Femur (tissue), 1 donor: ENCODE measurements around the gene PRSS56.
"Not testable (repeated sequence)": the region's sequence is repeated elsewhere in the genome, so short reads cannot be mapped to it uniquely, and the experiment has no call there.

ENCODE experiments used
- DNase-seq: peaks from one replicate; pipeline ENCODE4 v3.0.0-alpha.2; 2017

PRSS56 gene

GRCh38 chr2:232542715-232543467, 22.7 kb downstream of the PRSS56 start:
- no peak for DNase-seq

DNA sequence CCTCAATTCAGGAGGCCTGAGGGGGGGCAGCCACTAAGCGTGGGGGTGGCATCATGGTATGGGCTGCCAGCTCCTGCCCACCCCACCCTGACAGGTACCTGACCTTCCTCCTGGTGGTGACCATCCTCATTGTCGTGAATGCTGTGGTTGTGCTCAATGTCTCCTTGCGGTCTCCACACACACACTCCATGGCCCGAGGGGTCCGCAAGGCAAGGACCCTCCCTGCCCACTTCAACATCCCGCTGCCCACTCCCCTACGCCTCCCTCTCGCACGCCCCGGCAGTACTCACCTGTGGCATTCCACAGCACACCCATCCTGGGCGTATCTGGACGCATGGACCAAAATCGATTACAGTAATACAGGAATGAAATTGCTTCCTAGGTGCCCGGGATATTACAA, 23.3 kb downstream of the PRSS56 start:
- DNase-seq, result no peak

DNA sequence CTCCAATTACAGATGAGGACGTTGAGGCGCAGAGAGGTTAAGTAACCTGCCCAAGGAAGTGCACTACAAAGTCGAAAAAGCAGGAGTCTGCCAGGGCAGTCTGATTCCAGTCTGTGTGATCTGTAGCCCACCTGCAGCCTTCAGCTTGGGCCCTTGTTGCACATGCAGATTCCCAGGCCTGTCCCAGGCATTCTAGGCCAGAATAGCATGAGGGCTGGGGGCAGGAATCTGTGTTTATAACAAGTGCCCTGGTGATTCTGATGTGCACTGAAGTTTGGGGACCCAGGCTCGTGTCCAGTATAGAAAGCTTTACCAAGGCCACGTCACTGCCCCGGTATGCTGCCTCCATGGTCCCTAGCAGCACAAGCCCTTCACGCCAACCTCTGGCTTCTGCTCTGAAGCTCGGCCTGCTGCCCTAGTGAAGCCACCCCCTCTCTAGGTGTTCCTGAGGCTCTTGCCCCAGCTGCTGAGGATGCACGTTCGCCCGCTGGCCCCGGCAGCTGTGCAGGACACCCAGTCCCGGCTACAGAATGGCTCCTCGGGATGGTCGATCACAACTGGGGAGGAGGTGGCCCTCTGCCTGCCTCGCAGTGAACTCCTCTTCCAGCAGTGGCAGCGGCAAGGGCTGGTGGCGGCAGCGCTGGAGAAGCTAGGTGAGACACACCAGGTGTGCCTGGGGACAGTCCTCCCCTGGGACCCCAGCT, 23.9 kb downstream of the PRSS56 start:
- no peak for DNase-seq

- no peak for DNase-seq
These were observed 24.5 kb downstream of the PRSS56 start for GRCh38 chr2:232544674-232545073.

DNA sequence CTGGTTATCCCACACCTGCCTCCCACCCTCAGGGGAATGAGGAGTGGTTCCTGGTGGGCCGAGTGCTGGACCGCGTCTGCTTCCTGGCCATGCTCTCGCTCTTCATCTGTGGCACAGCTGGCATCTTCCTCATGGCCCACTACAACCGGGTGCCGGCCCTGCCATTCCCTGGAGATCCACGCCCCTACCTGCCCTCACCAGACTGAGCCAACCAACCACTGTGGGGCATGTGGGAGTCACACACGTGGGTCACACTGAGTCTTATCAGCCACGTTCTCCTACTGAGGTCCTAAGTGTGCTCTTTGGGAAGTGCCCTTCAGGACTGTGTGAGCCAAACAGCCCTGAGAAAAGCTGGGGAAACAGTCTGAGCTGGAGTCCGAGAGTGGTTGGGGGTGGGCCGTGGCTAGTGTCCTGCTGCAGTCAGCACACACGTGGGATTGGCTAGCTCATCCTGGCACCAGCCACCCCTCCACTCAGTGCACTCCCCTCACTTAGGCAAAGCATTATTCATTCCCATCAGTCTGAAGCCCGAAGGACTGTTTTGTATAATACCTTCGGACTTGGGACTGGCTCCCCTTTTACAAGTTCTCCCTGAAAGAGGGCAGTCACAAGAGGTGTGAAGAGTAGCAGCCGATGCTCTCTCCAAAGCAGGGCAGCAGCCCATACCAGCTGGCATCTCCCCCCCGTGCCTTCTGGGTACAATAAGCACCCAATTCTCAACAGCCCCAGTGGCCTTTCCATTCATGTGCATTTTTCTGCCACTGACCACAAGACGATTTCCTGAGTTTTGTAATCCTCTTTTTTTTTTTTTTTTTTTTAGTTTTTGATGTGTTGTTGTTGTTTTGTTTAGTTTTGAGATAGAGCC, 25.6 kb downstream of the PRSS56 start:
- DNase-seq, result no peak

DNA sequence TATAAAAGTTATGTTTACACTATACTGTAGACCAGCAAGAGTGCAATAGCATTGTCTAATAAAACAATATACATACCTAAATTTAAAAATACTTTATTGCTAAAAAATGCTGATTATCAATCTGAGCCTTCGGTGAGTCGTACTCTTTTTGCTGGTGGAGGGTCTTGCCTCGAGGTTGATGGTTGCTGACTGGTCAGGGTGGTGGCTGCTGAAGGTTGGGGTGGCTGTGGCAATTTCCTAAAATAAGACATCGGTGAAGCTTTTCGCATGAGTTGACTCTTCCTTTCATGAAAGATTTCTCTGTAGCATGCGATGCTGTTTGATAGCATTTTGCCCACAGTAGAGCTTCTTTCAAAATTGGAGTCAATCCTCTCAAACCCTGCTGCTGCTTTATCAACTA, 27.8 kb downstream of the PRSS56 start:
- no peak for DNase-seq

DNA sequence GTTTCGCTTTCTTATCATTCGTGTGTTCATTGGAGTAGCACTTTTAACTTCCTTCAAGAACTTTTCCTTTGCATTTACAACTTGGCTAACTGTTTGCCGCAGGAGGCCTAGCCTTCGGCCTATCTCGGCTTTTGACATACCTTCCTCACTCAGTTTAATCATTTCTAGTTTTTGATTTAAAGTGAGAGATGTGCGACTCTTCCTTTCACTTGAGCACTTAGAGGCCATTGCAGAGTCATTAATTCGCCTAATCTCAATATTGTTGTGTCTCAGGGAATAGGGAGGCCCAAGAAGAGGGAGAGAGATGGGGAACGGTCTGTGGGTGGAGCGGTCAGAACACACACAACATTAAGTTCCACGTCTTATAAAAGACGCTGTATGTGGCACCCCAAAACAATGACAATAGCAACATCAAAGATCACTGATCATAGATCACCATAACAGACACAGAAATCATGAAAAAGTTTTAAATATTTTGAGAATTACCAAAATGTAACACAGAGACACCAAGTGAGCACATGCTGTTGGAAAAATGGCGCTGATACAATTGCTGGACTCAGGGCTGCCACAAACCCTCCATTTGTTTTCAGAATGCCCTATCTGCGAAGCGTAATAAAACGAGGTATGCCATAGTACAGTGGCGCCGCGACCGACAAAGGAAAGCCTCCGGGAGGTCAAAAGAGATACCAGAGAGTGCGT, 29.6 kb downstream of the PRSS56 start:
- DNase-seq, result no peak

GRCh38 chr2:232550354-232551249, 30.4 kb downstream of the PRSS56 start, which contains the start of the genes EIF4E2 and TIGD1:
Gene EIF4E2, plus strand, starts transcription at chr2:232550689. Its CDS starts 36 bp downstream, at chr2:232550725.
Gene TIGD1, minus strand, starts transcription at chr2:232550557. Its CDS starts 675 bp downstream, at chr2:232549882.
- peak; percentile 97 for DNase-seq

GRCh38 chr2:232551250-232551638, 31.1 kb downstream of the PRSS56 start:
- no peak for DNase-seq

DNA sequence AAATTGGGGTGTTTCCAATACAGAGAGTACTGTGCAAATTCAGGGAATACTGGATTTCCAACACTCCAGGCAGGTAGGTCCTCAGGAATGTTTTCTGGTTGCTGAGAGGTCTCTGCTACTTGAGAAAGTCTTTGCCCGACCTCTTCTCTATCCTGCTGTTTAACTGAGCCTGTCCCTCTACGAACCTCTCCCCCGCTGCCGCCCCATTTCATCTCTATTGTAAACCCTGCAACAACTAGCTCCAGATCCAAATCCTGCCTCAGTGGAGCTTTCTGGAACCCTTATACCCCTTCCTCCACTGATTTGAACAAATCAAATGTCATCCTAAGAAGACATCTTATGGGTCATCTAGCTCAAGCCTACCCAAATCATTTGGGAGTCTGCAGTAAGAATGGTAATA, 31.6 kb downstream of the PRSS56 start:
- no peak for DNase-seq

DNA sequence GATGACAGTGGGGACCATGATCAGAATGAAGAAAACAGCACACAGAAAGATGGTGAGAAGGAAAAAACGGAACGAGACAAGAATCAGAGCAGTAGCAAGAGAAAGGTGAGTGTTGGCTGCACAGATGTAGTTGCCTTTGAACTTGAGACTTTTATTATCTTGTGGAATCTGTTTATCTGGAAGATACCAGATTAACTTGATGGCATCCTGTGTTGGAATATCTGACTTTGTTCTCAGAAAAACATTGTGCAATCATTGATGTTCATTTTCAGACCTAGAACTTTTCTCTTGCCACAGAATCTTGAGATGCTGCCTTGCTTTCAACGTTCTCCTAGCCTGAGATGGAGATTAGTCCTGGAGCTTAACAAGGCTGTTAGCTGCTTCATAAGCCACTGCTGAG, 36.2 kb downstream of the PRSS56 start:
- DNase-seq, result no peak

- no peak for DNase-seq
These were observed 42.4 kb downstream of the PRSS56 start for GRCh38 chr2:232562515-232563151.

DNA sequence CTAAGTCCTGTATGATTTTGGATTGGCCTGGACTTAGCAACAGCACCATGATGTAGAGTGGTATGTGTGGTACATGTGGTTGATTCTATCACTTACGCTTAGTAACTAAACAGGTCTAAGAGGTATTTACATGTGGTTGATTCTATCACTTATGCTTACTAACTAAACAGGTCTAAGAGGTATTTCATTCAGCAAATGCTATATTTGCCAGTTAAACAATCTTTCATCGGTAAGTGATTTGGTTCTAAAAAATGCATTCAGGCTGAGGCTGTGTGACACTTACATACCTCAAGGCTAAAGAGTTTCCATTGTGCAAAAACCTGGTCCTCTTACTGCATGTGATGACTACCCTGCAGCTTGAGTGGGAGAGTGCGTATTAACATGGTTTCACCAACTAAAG, 43.4 kb downstream of the PRSS56 start:
- DNase-seq, result no peak

DNA sequence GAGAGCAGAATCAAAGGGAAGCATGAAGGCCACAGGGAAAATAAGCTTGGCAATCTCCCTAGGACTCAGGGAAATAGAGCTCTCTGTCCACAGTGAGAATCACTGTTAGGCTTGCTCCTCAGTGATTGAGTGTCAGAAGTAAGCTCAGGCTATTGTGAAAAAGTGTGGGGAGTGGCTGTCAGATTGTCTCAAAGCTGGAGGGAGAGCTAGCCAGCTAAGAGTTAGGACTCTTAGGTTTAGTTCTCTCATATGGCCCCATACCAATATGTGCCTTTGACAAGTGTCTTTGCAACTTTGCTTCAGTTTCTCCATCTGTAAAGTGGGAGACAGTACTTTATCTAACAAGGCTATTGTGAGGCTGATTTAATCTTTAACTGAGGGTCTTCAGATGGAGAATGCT, 47.5 kb downstream of the PRSS56 start:
- DNase-seq, result no peak

DNA sequence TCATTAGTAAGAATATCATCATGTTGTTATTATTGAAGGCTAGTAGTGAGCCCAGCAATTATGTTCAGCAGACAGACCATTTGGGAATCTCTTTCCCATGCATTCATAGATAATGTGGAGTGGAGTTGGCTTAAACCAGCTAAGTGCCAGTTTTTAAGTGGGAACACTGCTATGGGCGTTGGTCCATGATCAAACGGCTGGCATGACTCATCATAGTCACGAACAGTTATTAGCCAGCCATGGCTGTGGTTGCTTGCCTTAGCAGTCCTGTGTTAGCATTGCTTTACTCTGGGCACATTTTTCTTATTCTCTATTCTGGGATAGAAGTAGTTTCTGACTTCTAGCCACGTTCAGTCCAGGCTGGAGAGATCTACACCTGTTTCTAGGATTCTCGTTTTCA, 48.0 kb downstream of the PRSS56 start:
- no peak for DNase-seq

DNA sequence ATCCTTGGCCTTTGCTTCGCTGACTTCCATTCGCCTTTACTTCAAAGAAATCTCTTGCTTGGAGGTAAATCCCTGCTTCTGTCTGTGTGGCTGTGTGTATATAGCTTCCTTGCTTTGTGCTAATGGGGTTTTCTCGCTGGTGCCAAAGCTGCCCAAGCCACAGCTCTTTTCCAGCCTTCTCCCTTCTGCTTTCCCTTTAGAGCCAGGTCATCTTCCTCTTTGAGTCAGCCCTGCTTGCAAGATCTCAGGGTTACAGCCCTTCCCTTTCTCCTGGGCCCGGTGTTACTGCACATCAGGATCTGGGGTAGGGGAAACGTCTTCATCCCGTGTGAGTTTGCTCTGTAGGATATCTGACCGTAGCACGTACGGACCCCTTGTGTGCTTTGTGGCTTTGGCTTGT, 49.4 kb downstream of the PRSS56 start:
- no peak for DNase-seq

DNA sequence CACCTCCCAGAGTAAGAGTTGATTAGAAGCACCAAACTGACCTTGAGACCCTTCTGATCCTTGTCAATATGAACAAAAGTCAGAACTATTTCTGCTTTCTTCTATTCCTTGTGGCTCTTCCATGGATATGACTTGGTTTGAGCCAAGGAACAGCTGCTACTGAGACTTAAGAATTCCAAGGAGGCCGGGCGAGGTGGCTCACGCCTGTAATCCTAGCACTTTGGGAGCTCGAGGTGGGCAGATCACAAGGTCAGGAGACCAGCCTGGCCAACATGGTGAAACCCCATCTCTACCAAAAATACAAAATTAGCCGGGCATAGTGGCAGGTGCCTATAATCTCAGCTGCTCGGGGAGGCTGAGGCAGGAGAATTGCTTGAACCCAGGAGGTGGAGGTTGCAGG, 50.3 kb downstream of the PRSS56 start:
- DNase-seq, result not testable (repeated sequence)

DNA sequence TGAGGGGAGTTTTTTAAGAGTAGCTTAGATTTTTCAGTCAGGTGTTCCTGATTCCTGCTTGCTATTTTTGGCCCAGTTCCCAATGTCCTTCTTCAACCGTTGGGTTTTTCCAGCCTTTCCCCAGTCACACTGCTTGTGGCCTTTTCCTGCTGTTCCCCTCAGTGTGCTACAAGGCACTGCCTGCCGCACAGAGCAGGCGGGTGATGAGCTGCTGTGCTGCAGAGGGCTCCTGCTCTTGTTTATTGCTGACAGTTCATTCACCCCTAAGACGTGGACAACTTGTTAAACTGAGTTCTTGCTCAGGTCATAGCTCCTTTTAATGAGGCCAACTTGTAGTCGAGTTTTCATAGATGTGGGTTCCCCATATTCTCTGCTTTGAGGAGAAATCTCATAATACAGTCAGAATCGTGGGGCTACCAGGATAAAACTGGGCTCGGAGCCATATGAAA, 50.9 kb downstream of the PRSS56 start:
- DNase-seq, result no peak

DNA sequence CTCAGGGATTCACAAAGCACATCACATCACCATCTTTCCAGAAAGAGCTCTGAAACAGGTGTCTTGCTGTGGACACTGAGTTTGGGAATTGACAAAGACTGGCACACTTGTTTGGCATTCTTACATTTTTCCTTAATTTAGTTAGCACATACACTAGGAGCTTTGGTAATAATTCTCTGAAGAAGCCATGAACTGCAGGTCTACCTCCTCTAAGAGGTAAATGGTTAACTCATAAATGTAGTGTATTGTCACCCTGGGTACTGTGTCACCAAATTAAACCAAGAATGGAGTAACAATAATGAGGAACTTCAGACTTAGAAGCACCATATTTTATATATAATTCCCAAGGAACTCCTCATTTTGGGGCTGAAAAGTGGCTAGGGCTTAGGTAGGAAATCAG, 52.9 kb downstream of the PRSS56 start:
- no peak for DNase-seq

DNA sequence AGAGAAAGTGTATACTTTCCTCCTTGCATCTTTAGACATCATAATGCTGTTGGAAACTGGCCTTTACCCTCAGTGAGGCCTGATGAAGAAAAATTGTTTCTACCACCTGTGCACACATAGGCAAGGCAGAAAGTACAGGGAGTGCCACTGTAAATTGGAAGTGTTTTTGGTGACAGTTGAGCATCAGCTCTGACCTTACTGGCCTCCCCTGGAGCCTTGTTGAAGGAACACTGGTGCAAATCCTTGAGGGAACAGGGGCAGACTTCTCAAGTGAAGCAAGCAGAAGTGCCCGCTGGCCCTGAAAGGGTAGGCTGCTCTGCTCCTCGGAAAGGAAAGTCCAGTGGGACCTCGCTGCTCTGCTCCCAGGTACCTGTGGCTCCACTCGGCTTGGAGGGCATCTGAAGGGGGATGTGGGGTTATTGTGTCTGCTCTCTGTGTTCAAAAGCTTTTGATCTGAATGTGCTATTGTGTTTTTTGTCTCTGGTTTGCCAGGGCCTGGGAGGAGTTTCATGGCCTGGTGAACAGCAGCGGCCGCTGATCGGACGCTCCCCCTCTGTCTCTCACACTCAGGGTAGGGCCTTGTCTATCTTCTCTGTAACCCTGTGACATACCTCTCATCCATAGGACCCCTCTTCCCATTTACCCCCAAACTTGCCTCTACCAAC, 53.7 kb downstream of the PRSS56 start:
- DNase-seq, result no peak
